GM19438 (cell line): ENCODE results near the gene EPPIN.
"Not testable (repeated sequence)": the region's sequence is repeated elsewhere in the genome, so short reads cannot be mapped to it uniquely, and the experiment has no call there.

Source experiments
- ATAC-seq: cut with Tn5 transposase; IDR thresholded peaks from one replicate; pipeline ENCODE4 v1.9.1; 2021; ENCODE audit warnings: low read depth; ENCODE audit not compliant: unreplicated experiment

EPPIN gene

DNA sequence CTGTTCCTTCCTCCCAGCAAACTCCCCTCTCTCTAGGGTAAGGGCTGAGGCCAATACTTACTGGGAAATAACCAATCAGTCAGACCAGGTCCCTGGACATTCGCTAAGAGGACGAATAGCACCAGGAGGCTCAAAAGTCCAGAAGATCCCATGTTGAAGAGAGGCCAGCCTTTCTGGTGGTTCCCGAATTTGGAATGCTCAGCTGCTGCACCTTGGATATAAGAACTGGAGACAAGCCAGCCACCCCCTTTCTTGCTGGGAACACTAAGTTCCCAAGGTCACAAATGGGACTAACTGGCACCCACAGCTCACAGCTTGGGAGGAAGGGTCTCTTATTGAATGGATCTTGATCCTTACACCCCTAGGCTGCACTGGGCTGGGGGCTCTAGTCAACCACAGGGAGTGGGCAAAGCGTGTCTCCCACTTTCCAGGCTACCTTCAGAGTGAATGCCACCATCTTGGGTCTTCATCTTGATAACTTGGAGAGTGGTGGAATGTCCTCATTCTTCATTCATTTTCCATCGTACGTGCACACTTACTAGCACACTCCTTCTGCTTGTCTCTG is at the start of gene EPPIN:
Gene EPPIN, minus strand, starts transcription at position 196 of the 565 bp plus-strand sequence. Its CDS starts 44 bp downstream, at position 152.
- no peak for ATAC-seq

DNA sequence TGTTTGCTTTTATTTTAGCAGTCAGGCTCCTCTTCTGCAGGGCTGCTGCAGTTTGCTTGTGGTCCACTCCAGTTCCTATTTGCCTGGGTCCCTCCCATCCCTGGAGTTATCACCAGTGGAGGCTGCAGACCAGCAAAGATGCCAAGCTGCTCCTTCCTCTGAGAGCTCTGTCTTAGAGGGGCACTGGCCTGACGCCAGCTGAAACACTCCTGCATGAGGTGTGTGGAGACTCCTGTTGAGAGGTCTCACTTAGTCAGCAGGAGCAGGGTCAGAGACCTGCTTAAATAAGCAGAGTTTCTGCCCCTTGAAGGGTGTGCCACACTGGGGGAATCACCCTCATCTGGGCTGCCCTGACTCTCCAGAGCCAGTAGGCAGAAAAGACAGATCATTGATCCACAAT is 48.0 kb upstream of the EPPIN start:
- ATAC-seq, result no peak

DNA sequence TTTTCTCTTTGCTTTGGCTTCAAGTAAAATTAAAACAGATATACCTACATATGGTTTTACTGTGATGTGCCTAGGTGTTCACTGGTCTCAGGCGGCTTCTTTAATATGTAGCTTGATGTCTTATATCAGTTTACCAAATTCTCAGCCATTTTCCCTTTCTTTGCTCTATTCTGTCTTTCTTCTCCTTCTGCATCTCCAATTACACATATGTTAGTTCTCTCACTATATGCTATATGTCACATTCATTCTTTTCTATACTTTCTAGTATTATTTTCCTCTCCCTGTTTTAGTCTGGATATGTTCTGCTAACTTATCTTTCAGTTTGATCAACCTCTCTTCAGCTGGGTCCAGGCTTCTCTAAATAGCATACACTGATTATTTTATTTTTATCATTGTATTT is 46.3 kb upstream of the EPPIN start:
- ATAC-seq, result no peak

DNA sequence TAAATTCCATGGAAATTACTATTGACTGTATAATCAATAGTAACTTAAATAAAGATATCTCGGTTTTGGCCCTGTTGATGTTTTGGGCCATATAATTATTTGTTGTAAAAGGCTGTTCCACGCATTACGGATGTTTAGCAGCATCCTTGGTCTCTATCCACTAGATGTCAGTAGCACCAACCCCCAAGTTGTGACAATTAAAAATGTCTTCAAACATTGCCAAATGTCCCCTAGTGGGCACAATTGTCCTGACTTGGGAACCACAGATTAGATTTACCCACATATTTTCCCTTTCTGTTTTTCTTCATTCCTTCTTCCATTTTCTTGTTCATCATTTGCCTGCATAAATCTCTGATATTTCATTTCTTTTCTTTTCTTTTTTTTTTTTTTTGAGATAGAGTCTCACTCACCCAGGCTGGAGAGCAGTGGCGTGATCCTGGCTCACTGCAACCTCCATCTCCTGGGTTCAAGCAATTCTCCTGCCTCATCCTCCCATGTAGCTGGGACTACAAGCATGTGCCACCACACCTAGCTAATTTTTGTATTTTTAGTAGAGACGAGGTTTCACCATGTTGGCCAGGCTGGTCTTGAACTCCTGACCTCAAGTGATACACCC is 45.5 kb upstream of the EPPIN start:
- ATAC-seq, result no peak

DNA sequence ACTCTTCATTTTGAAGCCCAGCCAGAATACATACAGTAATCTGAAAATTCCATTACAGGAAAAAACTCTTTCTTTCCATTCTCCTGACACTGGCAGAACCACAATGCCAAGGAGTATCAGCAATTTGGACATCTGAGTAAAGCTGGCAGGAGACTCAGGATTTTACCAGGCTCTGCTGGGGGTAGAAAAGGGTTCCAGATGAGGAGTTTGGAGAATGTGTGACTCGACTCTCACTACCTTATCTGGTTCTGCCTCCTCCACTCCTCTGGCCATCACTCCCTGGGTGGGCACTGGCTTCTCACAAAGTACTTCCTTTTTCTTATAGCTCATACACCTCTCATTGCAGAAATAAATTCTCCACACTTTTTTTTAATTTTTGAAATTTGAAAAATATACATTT is 42.5 kb upstream of the EPPIN start:
- no peak for ATAC-seq

DNA sequence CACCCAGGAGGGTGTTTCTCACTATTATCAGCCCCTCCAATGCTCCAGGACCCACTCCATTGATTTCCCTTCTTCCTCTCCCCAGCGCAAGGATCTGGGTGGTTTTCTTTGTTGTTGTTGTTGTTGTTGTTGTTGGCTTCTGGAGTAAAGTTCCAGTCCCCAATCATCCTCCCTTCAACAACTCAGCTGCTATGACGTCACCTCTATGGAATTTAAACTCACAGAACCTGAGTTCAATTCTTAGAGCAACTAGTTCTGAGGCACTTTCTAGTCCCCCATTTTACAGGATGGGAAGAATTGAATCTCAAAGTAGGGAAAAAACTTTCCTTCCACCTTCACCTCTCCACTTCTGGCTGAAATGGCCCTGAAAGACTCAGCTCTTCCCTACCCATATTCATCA is 41.6 kb upstream of the EPPIN start:
- ATAC-seq, result no peak

DNA sequence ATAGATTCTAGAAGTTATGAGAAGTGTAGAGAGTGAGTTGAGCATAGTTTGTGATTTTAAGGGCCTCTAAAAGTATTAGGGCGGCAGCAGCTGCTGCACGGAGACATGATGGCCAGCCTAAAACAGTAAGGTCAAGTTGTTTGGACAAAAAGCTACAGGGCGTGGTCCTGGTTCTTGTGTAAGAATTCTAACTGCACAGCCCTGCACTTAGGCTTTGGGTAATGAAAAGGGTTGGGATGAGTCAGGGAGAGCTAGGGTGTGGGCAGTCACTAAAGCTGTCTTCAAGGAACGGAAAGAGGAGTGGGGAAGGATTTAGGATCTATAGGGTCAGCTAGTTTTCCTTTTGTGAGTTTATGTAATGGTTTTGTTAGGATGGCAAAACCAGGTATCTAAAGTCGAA is 38.8 kb upstream of the EPPIN start:
- not testable (repeated sequence) for ATAC-seq

DNA sequence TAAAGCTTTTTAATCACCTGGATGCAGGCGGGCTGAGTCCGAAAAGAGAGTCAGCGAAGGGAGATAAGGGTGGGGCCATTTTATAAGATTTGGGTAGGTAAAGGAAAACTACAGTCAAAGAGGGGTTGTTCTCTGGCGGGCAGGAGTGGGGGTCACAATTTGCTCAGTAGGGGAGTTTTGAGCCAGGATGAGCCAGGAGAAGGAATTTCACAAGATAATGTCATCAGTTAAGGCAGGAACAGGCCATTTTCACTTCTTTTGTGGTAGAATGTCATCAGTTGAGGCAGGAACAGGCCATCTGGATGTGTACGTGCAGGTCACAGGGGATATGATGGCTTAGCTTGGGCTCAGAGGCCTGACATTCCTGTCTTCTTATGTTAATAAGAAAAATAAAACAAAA is 37.1 kb upstream of the EPPIN start:
- ATAC-seq, result not testable (repeated sequence)

DNA sequence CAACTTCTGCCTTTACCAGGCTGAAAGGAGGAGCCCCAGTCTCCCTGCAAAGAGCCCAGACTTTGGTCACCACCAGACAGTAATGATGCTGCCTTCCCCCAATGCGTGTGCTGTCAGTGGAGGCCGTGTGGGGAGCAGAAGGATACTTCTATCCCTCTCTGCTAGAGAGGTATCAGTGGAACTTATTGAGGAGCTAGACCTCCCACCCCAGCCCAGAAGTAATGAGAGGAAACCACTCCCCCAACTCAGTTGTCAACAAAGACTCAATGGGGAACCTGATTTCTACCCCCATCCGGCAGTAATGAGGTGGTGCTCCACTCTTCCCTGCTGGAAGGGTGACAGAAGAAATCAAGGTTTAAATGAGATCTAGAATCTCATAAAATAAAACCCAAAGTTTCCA is 36.3 kb upstream of the EPPIN start:
- ATAC-seq, result no peak

DNA sequence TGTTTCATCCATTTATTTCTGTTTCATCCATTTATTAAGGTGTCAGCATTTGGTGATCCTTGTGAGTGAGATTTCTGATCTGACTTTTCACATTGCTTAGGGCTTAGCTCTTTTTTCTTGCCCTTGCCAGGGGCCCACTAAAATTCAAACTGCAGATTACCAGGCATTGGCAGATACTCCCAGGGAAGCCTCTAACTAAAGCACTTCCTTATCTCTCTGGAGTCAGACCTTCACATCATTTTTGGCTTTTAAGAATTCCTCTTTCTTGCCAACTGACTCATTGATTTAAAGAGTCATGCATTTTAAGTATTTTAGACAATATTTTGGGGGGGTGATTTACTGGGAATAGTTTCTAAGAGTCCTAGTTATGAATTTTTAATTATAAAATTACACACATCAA is 34.5 kb upstream of the EPPIN start:
- ATAC-seq, result no peak

DNA sequence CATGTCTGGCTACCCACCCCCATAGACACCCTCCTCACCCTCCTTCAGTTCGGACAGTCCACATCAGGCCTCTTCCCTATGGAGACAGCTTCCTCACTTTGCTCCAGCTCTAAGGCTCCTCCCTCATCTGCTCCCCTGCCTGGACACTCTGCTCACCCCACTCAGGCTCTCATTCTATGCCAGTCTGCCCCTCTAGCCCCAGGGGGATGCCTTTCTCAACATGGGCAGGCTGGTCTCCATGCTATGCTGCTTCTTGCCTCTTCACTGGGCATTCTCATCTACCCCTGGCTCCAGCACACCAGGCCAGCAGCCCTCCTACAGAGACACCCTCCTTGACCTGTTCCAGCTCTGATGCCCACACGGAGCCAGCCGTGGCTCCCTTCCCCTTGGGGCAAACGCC is 32.0 kb upstream of the EPPIN start, which contains the start of gene WFDC8:
Gene WFDC8, minus strand, starts transcription at position 101 of the 400 bp plus-strand sequence. Its CDS starts 37 bp downstream, at position 64.
- no peak for ATAC-seq

DNA sequence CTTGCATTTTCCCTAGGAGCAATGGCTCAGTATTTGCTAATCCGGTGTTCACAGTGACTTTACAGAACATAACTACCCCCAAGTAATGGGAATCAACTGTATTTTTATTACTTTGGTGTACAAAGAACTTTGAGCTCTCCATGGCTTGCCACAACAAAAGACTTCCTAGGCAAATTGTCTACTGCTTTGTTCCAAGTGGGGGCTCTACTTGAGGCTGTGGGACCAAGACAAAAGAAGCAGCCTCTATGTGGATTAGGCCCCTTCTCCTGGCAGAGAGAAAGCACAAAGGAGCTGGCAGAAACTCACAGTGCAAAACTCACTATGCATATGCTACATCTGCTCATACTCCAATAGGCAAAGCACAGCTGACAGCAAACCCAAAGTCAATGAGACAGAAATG is 31.0 kb upstream of the EPPIN start:
- no peak for ATAC-seq

DNA sequence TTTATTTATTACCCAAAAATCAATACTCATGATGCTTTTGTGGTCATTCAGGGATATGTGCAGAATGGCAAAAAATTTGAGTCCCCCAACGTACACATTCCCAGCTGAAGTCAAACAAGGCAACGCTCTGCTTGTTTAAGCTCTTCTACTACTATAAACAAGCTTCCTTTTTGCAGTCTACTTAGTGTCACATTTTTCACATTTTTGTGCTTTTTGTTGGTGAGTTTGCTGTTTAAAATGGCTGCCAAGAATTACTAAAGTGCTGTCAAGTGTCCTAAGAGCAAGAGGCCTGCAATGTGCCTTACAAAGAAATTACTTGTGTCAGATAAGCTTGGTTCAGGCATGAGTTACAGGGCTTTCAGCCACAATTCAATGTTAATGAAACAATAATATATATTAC is 29.8 kb upstream of the EPPIN start:
- ATAC-seq, result no peak

DNA sequence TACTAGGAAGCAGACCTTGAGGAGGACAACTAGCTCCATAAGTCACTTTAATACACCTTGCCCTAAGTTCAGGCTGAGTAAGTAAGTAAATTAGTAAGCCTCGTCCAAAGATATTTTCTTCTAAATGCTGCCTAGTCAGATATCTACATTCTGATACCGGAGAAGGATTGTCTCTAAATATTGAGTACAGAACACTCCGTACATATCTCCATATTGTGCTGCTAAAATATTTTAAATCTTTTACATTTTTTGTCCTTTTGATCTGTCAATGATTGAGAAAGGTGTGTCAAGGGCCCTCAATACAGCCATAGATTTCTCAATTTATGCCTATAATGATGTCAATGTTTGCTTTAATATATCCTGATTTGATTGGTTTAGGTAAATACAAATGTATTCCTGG is 28.7 kb upstream of the EPPIN start:
- ATAC-seq, result no peak

DNA sequence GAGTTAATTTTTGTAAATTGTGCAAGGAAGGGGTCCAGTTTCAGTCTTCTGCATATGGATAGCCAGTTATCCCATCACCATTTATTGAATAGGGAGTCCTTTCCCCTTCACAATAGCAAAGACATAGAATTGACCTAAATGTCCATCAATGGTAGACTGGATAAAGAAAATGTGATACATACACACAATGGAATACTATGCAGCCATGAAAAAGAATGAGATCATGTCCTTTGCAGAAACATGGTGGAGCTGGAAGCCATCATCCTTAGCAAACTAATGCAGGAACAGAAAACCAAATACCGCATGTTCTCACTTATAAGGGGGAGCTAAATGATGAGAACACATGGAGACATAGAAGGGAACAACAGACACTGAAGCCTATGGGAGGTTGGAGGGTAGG is 22.4 kb upstream of the EPPIN start:
- ATAC-seq, result not testable (repeated sequence)

DNA sequence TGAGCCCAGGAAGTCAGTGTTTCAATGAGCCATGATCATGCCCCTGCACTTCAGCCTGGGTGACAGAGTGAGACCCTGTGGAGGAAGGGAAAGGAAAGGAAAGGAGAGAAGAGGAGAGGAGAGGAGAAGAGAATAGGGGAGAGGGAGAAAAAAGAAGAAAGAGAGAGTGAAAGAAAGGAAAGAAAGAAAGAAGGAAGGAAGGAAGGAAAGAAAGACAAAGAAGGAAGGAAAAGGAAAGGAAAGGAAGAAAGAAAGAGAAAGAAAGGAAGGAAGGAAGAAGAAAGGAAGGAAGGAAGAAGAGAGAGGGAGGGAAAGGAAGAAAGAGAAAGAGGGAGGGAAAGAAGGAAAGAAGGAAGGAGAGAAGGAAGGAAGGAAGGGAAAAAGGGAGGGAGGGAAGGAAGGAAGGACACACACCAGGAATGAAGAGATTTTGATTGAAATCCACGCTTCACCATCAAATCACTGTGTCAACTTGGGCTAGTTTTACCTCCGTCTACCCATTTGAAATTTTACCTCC is 17.6 kb upstream of the EPPIN start:
- no peak for ATAC-seq

DNA sequence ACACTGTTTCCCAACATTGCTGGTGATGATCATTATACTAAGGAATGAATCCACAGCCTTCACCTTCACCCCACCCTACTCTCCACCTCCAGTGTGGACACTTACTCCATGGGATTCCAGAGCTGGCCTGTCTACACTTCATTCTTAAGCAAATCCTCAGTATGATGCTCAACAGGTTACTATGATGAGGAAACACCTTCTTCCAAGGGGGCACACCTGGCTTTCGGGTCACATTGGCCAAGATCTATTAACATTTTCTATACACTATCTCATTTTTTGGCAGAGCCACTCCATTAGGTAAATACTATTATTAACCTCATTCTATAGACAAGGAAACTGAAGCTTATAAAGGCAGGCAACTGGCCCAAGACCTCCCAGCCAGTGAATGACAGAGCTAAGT is 8.0 kb upstream of the EPPIN start:
- no peak for ATAC-seq

DNA sequence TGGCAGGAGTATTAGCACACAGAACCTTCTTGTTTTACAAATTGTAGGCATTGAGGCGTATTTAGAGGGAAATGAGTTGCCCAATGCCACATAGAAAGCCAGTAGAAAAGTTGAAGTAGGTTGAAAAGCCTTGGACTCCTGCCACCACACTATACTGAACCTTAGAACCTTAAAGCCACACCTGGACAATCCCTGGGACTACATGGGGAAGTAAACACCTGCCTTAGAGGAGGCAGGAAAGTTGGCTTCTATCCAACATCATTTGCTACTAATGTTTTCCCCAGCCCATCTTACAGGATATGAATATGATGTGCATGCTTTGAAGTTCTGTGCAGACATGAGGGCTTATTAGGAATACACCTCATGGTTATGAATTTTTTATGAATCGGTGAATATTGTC is 5.3 kb upstream of the EPPIN start:
- ATAC-seq, result no peak

DNA sequence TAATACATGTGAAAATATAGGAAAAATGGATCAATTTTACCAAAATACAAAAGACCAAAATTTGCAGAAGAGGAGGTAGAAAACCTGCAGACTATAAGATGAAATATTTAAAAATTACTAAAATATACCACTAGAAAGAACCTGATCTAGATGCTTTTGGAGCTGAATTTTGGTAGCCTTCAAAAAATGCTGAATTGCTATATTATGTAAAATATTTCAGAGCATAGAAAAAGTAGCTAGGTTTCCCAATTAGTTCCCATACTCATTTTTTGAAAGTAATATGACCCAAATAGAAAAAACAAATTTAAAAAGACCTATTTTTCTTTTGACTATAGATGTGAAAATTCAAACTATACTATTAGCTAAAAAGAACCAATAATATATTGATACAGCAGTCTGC is 3.6 kb upstream of the EPPIN start:
- ATAC-seq, result no peak

DNA sequence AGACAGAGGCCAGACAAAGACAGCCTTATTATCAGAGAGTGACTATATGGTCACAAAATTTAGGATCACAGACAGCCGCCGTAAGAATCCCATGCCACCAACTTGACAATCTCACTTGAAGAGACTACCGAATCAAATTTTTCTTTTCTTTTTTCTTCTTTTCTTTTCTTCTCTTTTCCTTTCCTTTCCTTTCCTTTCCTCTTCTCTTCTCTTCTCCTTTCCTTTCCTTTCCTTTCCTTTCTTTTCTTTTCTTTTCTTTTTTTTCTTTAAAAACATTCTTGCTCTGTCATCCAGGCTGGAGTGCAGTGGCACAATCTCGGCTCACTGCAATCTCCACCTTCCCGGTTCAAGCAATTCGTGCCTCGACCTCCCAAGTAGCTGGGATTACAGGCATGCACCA is 1.2 kb upstream of the EPPIN start:
- no peak for ATAC-seq

DNA sequence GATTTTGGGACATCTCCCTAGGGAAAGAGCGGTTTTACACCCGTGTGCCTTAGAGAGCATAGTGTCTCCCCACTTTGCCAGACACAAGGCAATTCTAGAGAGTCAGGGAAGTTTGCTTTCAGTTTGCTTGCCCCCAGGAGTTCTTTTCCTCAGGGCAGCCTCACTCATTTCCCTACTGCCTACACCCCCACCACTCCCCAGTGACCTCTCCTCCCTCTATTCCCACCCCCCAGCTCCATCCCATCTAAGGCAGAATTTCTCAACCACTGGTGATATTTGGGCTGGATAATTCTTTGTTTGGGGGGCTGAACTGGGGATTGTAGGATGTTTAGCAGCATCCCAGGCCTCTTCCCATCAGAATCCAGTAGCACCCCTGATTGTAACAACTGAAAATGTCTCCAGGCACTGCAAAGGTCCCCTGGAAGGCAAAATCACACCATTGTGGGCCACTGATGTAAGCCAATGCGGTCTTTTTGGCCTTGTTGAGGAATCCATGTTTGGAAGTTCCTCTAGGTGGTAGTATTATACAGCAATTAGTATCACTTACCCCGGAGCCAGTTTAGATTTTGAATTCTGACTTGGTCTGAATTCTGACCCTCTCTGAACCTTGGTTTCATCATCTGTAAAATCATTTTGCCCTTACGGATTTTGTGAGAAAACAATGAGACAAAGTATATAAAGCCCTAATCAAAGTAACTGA is 1.3 kb downstream of the EPPIN start:
- ATAC-seq, result no peak

DNA sequence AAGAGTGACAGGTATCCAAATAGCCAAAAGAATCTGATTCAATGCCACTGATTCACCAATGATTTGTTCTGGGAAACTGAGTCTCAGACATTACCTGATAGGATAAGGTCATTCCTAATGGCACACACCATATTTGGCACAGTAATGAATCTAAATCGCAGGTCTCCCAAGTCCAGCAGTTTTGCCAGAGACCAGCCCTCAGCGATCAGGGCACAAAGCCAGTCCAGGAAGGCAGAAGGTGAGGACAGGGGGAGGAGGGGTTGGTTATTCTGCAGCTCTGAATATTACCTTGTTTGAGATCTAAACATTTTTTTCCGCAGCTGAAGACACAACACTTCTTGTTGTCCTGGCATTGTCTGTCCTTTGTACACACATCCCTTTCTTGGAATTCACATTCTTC is 1.9 kb downstream of the EPPIN start:
- ATAC-seq, result no peak
